Subcutaneous abdominal adipose tissue (tissue), 5 donors: Measurements from ENCODE around the gene FAF1.
"Not testable (repeated sequence)": the region's sequence is repeated elsewhere in the genome, so short reads cannot be mapped to it uniquely, and the experiment has no call there.

ENCODE experiments used
- H3K27ac ChIP-seq: one replicate; pipeline ENCODE4 v1.7.0; 2013; ENCODE audit warnings: low read depth, mild to moderate bottlenecking, inconsistent platforms, low read length, moderate library complexity
- H3K27me3 ChIP-seq, 5 donors: one replicate each; pipeline ENCODE4 v1.7.0; 2013; ENCODE audit warnings: low read length in 5 of 5, inconsistent platforms in 1 of 5; ENCODE audit not compliant: control insufficient read depth in 5 of 5, insufficient read depth in 4 of 5
- H3K36me3 ChIP-seq, 5 donors: one replicate each; pipeline ENCODE4 v1.7.0; 2013; ENCODE audit warnings: low read length in 5 of 5; ENCODE audit not compliant: control insufficient read depth in 5 of 5, insufficient read depth in 5 of 5
- H3K4me1 ChIP-seq, 5 donors: one replicate each; pipeline ENCODE4 v1.7.0; 2013; ENCODE audit warnings: low read length in 5 of 5, mild to moderate bottlenecking in 3 of 5, moderate library complexity in 1 of 5; ENCODE audit not compliant: control insufficient read depth in 5 of 5, insufficient read depth in 5 of 5
- H3K4me3 ChIP-seq, 5 donors: one replicate each; pipeline ENCODE4 v1.7.0; 2013; ENCODE audit warnings: low read length in 5 of 5, low read depth in 1 of 5
- H3K9ac ChIP-seq, 5 donors: one replicate each; pipeline ENCODE4 v1.7.0; 2013; ENCODE audit warnings: low read length in 5 of 5, mild to moderate bottlenecking in 4 of 5, moderate library complexity in 3 of 5
- H3K9me3 ChIP-seq, 5 donors: one replicate each; pipeline ENCODE4 v1.7.0; 2013; ENCODE audit warnings: low read length in 5 of 5; ENCODE audit not compliant: control insufficient read depth in 5 of 5
- donor health status: healthy.
- donor health status: healthy.
- donor health status: healthy.
- donor health status: healthy.
- donor health status: healthy.

Gene FAF1

GRCh38 chr1:50779801-50780200 lies 180.3 kb downstream of the FAF1 start:
- Histone ChIP-seq H3K36me3 (peaks cover 6 to 14% (median 8%) of the 10 kb centered on the region in 5 donors), H3K27ac (no peak overlapping the region), H3K9me3 (no peaks in the 10 kb centered on the region), H3K4me3 (no peak overlapping the region), H3K9ac (no peak overlapping the region), H3K27me3 (no peaks in the 10 kb centered on the region), H3K4me1 (peaks cover 0 to 1% (median 0%) of the 10 kb centered on the region in 5 donors)

DNA sequence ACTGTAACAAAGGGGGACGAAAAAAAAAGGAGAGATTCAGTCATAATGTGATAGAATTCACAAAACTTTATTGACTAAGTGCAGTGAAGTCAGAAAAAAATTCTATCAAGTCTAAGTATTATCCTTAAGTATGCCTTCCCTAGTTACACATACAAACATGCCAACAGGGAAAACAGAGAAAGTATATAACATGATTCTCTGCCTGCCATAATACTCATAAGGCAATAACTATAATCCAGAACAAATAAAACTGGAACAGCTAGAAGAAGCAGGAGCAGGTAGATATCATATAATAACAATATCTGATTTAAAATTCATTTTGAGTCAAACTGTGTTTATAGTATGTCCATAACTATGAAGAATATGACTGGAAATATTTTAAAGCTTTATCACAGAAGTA lies 184.3 kb downstream of the FAF1 start:
- H3K27ac ChIP-seq = no peak overlapping the region
- no peak overlapping the region for H3K9ac ChIP-seq
- H3K4me3 ChIP-seq = no peak overlapping the region
- peaks cover 3 to 12% (median 8%) of the 10 kb centered on the region in 5 donors for H3K36me3 ChIP-seq
- no peaks in the 10 kb centered on the region for H3K9me3 ChIP-seq
- peaks cover 0 to under 1% (median 0%) of the 10 kb centered on the region in 5 donors for H3K4me1 ChIP-seq
- no peaks in the 10 kb centered on the region for H3K27me3 ChIP-seq

GRCh38 chr1:50774759-50775351 lies 185.2 kb downstream of the FAF1 start:
- H3K9me3 ChIP-seq = no peaks in the 10 kb centered on the region
- no peak overlapping the region for H3K27ac ChIP-seq
- no peak overlapping the region for H3K4me3 ChIP-seq
- no peak overlapping the region for H3K9ac ChIP-seq
- H3K4me1 ChIP-seq = no peaks in the 10 kb centered on the region
- no peaks in the 10 kb centered on the region for H3K27me3 ChIP-seq
- H3K36me3 ChIP-seq = peaks cover 0 to 5% (median 2%) of the 10 kb centered on the region in 5 donors

DNA sequence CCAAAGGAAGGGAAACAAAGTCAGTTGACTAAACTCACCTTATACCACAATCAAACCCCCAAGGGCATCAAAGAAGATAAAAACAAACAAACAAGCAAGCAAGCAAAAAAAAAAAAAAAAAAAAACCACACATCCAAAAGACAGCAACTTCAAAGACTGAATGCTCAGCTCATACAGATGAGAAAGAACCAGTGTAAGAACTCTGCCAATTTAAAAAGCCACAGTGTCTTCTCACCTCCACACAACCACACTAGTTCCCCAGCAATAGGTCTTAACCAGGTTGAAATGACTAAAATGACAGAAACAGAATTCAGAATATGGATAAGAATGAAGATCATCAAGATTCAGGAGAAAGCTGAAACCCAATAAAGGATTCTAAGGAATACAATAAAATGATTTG lies 193.4 kb downstream of the FAF1 start:
- Histone ChIP-seq H3K4me3 (no peak overlapping the region), H3K9me3 (no peaks in the 10 kb centered on the region), H3K36me3 (no peaks in the 10 kb centered on the region), H3K4me1 (peaks cover 0 to 4% (median 0%) of the 10 kb centered on the region in 5 donors), H3K27ac (no peak overlapping the region), H3K27me3 (no peaks in the 10 kb centered on the region), H3K9ac (no peak overlapping the region)

GRCh38 chr1:50756543-50756942 lies 203.5 kb downstream of the FAF1 start:
- H3K36me3 ChIP-seq, H3K27ac ChIP-seq, H3K4me1 ChIP-seq, H3K4me3 ChIP-seq, H3K9ac ChIP-seq, H3K27me3 ChIP-seq, H3K9me3 ChIP-seq: not testable (repeated sequence)

GRCh38 chr1:50754764-50755163 lies 205.3 kb downstream of the FAF1 start:
- H3K9me3 ChIP-seq, H3K36me3 ChIP-seq: not testable (repeated sequence)

DNA sequence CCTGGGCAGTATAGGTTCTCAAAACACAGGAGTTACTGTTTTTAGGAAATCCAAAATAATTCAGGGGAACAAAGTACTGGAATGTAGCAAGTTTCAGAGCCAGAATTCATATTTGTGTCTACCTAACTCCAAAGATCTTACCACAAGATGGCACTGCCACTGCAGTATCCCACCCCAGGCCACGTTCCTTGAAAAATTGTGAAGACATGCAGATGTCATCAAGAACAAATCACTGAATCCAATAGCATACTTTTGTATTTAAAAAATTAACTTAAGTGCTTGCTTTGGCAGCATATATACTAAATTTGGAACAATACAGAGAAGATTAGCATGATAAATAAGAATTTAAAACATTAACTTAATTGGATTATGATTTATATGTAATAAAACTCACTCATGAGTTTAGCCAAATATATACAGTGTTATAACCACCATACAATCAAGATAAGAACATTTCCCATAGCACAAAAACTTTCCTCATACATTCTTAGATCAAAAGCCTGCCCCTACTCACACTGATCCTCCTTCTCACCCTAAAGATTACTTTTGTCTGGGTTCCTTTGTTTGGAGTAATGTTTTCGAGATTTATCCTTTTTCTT lies 209.9 kb downstream of the FAF1 start:
- no peak overlapping the region for H3K27ac ChIP-seq
- H3K9me3 ChIP-seq = no peaks in the 10 kb centered on the region
- no peaks in the 10 kb centered on the region for H3K27me3 ChIP-seq

More at GRCh38 chr1:50754764-50755163, 205.3 kb downstream of the FAF1 start:
- H3K4me1 ChIP-seq, H3K9ac ChIP-seq, H3K27ac ChIP-seq, H3K4me3 ChIP-seq, H3K27me3 ChIP-seq: not testable (repeated sequence)

GRCh38 chr1:50747394-50747793 lies 212.7 kb downstream of the FAF1 start:
- no peak overlapping the region for H3K27ac ChIP-seq
- no peaks in the 10 kb centered on the region for H3K9me3 ChIP-seq
- H3K36me3 ChIP-seq = peaks cover 0 to 13% (median 2%) of the 10 kb centered on the region in 5 donors
- no peak overlapping the region for H3K4me3 ChIP-seq
- no peak overlapping the region for H3K9ac ChIP-seq
- no peaks in the 10 kb centered on the region for H3K27me3 ChIP-seq
- no peaks in the 10 kb centered on the region for H3K4me1 ChIP-seq

More for the DNA sequence above, 209.9 kb downstream of the FAF1 start:
- Histone ChIP-seq H3K9ac (no peak overlapping the region), H3K4me1 (no peaks in the 10 kb centered on the region), H3K36me3 (no peaks in the 10 kb centered on the region), H3K4me3 (no peak overlapping the region)

- Histone ChIP-seq H3K27me3 (no peaks in the 10 kb centered on the region), H3K4me3 (no peak overlapping the region), H3K36me3 (peaks cover 0 to 24% (median 6%) of the 10 kb centered on the region in 5 donors), H3K27ac (no peak overlapping the region), H3K4me1 (no peaks in the 10 kb centered on the region), H3K9ac (no peak overlapping the region), H3K9me3 (no peaks in the 10 kb centered on the region)
Observed at GRCh38 chr1:50742523-50742922, 217.5 kb downstream of the FAF1 start.

DNA sequence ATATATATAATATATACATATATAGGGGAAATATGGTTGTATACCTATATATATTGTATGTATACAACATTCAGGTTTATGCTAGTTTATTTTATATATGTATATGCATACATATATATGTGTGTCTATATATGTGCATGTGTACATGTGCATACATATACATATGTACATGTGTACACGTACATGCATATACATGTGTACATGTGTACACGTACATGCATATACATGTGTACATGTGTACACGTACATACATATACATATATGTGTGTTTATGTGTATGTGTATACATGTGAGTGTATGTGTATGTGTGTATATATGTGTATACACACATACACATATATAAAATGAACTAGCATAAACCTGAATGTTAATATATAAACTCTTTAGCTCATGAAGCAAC lies 220.9 kb downstream of the FAF1 start:
- peaks cover 0 to 28% (median 6%) of the 10 kb centered on the region in 5 donors for H3K36me3 ChIP-seq

More for the DNA sequence above, 220.9 kb downstream of the FAF1 start:
- H3K27ac ChIP-seq = no peak overlapping the region
- H3K4me3 ChIP-seq = no peak overlapping the region
- H3K9ac ChIP-seq = no peak overlapping the region
- no peaks in the 10 kb centered on the region for H3K4me1 ChIP-seq
- H3K27me3 ChIP-seq = no peaks in the 10 kb centered on the region
- H3K9me3 ChIP-seq = no peaks in the 10 kb centered on the region
